Duodenal mucosa (tissue), 2 donors: ENCODE results near the gene GNG2.

ENCODE experiments used
- H3K27ac ChIP-seq: one replicate; pipeline ENCODE4 v1.7.0; 2013; ENCODE audit warnings: low read depth, low read length
- H3K27me3 ChIP-seq, 2 donors: one replicate each; pipeline ENCODE4 v1.7.0; 2013; ENCODE audit warnings: low read length in 2 of 2, control low read depth in 1 of 2; ENCODE audit not compliant: insufficient read depth in 2 of 2, control insufficient read depth in 1 of 2
- H3K36me3 ChIP-seq, 2 donors: one replicate each; pipeline ENCODE4 v1.7.0; 2013; ENCODE audit warnings: low read length in 2 of 2, control low read depth in 1 of 2; ENCODE audit not compliant: insufficient read depth in 2 of 2, control insufficient read depth in 1 of 2
- H3K4me1 ChIP-seq, 2 donors: one replicate each; pipeline ENCODE4 v1.7.0; 2013; ENCODE audit warnings: low read length in 2 of 2, control low read depth in 1 of 2; ENCODE audit not compliant: insufficient read depth in 2 of 2, control insufficient read depth in 1 of 2
- H3K4me3 ChIP-seq, 2 donors: one replicate each; pipeline ENCODE4 v1.7.0; 2013; ENCODE audit warnings: low read length in 2 of 2, low read depth in 1 of 2
- H3K9ac ChIP-seq, 2 donors: one replicate each; pipeline ENCODE4 v1.7.0; 2013; ENCODE audit warnings: low read length in 2 of 2, low read depth in 1 of 2
- H3K9me3 ChIP-seq, 2 donors: one replicate each; pipeline ENCODE4 v1.7.0; 2013; ENCODE audit warnings: low read length in 2 of 2, control low read depth in 1 of 2; ENCODE audit not compliant: control insufficient read depth in 1 of 2

The GNG2 gene

DNA sequence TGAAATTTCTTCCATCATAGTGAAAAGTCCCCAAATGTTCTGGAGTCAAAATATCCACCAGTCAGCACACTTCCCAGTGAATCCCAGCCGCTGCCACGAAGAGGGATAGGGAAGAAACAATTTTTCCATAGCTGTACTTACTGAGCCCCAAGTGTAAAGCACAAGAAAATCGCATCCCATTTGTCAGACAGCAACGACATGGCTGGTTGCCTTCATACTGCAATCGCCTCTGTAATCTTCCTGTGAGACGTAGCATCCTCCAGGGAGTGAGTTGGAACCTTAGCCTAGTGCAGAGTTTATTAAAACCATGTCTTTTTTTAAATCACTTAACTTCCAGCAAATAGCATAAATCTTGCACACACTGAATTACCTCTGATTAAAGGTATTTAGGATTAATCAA, 56.8 kb downstream of the GNG2 start:
- Histone ChIP-seq H3K27ac (no peak overlapping the region), H3K9ac (no peak overlapping the region), H3K4me1 (no peaks in the 10 kb centered on the region), H3K9me3 (no peaks in the 10 kb centered on the region), H3K4me3 (no peak overlapping the region), H3K36me3 (no peaks in the 10 kb centered on the region), H3K27me3 (no peaks in the 10 kb centered on the region)

DNA sequence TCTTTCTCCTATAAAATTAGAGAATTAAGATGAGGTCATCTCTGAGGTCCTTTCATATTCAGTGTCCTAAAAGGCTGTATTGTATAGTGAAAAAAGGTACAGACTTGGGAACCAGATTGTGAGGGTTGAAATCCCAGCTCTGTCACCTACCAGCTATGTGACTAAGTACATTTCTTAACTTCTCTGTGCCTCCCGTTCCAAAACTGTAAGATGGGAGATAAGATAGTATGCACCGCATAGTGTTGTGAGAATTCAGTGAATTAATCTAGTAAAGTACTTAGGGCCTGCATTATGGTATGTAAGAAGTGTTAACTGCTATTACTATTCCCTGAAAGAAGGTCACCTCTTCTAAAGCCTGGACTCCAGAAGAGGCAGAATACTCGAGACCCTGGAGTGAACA, 60.6 kb downstream of the GNG2 start:
- Histone ChIP-seq H3K36me3 (no peaks in the 10 kb centered on the region), H3K9ac (no peak overlapping the region), H3K27me3 (no peaks in the 10 kb centered on the region), H3K9me3 (no peaks in the 10 kb centered on the region), H3K4me1 (no peaks in the 10 kb centered on the region), H3K4me3 (no peak overlapping the region), H3K27ac (no peak overlapping the region)

DNA sequence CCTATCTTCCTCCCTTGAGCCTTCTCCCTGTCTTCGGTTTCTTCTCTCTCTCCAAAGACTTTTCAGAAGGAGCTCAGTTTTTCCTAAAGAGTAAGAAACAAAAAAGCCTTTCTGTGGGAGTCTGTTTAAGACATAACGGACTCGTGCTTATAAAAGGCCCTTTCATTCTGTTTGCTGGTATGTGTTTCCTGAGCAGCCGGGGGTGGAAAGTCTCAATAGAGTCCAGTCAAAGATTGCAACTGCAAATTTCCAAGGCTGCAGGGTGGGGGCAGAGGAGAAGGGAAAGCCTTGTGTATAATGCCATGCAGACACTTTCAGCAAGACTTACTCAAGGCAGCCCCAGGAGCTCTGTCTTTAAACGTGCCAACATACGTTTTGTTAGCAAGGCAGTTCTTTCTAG, 62.2 kb downstream of the GNG2 start:
- Histone ChIP-seq H3K9me3 (no peaks in the 10 kb centered on the region), H3K9ac (no peak overlapping the region), H3K36me3 (no peaks in the 10 kb centered on the region), H3K27me3 (no peaks in the 10 kb centered on the region), H3K4me1 (no peaks in the 10 kb centered on the region), H3K4me3 (no peak overlapping the region), H3K27ac (no peak overlapping the region)

DNA sequence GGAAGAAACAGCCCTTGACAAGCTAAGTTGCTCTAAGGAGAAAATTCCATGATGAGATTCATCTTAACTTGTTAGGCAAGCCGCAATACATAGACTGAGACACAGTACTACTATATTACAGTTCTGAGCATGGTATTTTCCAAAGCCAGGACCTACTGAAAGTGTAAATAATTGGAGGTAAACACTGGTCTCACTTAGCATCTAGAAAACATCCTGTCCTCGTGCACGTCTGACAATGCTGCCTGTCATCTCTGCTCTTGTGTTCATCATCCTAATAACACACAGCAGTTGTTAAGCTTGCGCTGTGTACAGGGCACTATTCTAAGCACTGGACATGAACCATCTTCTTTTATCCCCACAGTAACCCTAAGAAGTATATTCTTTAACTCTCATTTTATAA, 64.2 kb downstream of the GNG2 start:
- Histone ChIP-seq H3K4me3 (no peak overlapping the region), H3K4me1 (no peaks in the 10 kb centered on the region), H3K27ac (no peak overlapping the region), H3K9me3 (no peaks in the 10 kb centered on the region), H3K27me3 (no peaks in the 10 kb centered on the region), H3K36me3 (no peaks in the 10 kb centered on the region), H3K9ac (no peak overlapping the region)

DNA sequence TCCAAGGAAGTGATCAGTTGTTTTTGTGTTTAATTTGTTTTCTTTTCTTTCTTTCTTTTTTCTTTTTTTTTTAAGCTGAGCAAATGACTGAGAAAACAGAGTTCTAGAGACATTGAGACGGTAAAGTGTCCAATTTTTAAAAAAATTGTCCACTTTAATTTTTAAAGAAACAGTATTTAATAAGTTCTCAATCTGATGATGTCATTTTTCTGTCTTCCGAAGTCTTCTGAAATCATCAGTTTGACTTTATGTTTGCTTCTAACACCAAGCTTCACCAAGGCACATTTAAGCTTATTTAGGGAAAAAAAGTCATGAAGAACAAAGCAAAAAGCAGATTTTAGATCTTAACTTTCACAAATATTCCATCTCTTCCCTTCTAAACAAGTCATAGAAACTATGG, 65.6 kb downstream of the GNG2 start:
- H3K4me3 ChIP-seq, result no peak overlapping the region
- H3K9me3 ChIP-seq, result no peaks in the 10 kb centered on the region
- H3K27me3 ChIP-seq, result no peaks in the 10 kb centered on the region

DNA sequence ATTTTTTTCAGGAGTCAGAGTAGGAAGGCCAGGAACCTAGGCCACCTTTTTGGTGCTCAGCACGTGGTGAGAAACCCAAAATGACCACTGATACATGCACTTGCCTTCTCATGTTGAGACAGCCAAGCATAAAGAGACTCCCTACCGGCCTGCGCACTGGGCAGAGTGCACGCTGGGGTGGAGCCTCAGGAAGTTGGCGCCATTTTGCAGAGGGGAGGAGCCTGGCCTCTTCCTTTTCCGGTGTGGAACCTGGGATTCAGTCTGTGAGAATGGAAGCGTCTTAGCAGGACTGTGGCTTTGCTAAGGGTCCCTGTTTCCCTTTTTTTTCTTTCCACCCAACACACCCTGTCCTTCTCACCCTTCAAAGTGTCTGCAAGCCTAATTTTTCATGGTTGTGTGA, 66.0 kb downstream of the GNG2 start:
- H3K9me3 ChIP-seq, result no peaks in the 10 kb centered on the region
- no peaks in the 10 kb centered on the region for H3K36me3 ChIP-seq
- no peaks in the 10 kb centered on the region for H3K27me3 ChIP-seq
- H3K27ac ChIP-seq, result no peak overlapping the region
- H3K4me1 ChIP-seq, result no peaks in the 10 kb centered on the region
- H3K4me3 ChIP-seq, result no peak overlapping the region
- H3K9ac ChIP-seq, result no peak overlapping the region

More for the DNA sequence above, 65.6 kb downstream of the GNG2 start:
- no peaks in the 10 kb centered on the region for H3K36me3 ChIP-seq
- H3K27ac ChIP-seq, result no peak overlapping the region
- H3K9ac ChIP-seq, result no peak overlapping the region
- no peaks in the 10 kb centered on the region for H3K4me1 ChIP-seq

DNA sequence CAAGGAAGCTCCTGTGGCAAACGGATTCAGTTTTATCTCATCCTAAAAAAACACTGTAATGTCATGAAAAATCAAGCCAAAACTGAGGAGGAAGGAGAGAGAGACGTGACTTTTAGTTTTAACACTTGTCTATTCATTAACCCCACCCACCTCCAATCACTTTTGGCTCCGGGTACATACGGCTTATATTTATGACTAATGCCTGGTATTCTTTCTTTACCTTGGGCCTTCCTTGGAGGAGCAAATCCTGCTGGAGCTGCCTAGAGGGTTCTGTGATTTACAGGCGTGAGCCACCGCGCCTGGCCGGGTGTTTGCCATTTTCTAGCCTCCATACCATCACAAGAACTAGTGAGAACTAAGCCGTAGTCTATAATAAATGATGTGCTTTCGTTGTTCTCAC, 68.2 kb downstream of the GNG2 start:
- Histone ChIP-seq H3K9me3 (no peaks in the 10 kb centered on the region), H3K4me3 (no peak overlapping the region), H3K27ac (no peak overlapping the region), H3K27me3 (no peaks in the 10 kb centered on the region), H3K4me1 (no peaks in the 10 kb centered on the region), H3K9ac (no peak overlapping the region), H3K36me3 (no peaks in the 10 kb centered on the region)

DNA sequence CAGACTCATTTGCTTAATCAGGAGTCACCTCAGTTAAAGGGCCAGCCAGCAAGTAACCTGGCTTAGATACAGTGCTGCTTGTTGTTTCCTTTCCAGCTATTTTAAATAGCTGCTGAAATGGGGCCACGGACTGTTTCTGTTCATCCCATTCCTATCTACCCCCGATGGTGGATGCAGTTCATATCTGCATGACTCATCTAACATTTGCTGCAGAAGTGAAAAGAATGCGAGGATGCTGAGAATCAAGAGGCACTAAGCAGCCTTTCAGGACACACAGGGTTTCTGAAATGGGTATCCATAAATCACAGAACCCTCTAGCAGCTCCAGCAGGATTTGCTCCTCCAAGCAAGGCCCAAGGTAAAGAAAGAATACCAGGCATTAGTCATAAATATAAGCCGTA, 68.8 kb downstream of the GNG2 start:
- Histone ChIP-seq H3K27ac (no peak overlapping the region), H3K4me1 (no peaks in the 10 kb centered on the region)

DNA sequence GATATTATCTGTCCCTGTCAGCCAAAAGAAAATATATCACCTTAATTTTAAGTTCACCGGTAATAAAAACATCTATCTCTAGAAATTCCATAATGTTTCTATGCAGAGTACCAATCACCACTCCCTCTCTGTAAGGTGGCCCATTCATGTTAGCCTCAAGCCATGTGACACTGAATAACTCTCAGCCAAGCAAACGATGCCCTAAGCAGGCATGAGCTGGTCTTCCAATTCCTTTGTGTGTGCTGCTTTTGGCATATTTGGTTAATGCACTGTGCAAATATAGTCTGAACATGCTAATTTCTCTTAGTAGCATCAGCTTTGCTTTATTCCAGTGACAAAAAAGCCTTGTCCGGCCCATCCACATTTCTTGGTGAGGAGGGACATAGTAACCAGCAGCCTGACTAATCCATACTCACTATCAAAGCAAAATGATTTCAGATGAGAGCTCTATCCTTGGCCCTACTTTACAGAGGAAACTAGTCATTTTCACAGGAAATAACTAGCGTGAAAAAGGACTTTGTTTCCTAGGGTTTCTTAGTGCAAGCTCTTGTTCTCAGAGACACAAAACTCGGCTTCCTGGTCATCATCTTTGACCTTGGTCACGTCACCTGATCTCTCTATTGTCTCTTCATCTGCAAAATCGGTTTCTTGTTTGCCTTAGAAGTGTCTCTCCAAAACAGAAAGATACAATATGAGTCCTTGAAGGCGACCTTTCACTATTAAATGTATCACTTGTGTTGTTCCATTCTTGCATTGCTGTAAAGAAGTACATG, 69.7 kb downstream of the GNG2 start:
- no peaks in the 10 kb centered on the region for H3K27me3 ChIP-seq
- H3K9ac ChIP-seq, result no peak overlapping the region
- H3K36me3 ChIP-seq, result no peaks in the 10 kb centered on the region
- no peak overlapping the region for H3K4me3 ChIP-seq
- no peaks in the 10 kb centered on the region for H3K9me3 ChIP-seq
- H3K4me1 ChIP-seq, result no peaks in the 10 kb centered on the region
- no peak overlapping the region for H3K27ac ChIP-seq

More for the DNA sequence above, 68.8 kb downstream of the GNG2 start:
- Histone ChIP-seq H3K4me3 (no peak overlapping the region), H3K9ac (no peak overlapping the region), H3K27me3 (no peaks in the 10 kb centered on the region), H3K9me3 (no peaks in the 10 kb centered on the region), H3K36me3 (no peaks in the 10 kb centered on the region)

DNA sequence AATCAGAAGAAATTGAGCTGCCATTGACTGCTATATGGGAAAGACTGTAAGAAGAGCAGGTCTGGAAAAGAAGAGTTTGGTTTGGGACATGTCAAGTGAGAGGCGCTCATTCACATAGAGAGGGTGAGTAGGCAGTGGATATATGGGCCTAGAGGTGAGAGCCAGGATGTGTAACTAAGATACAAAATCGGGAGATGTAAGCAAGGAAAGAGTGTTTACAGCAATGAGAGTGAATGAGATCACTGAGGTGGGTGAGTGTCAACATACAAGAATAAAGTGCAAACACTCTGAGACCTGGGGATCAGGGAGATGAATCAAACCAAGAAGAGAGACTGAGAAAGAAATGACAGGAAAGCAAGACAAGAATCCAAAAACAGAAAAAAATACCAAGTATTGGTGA, 70.9 kb downstream of the GNG2 start:
- no peaks in the 10 kb centered on the region for H3K9me3 ChIP-seq
- no peaks in the 10 kb centered on the region for H3K4me1 ChIP-seq
- no peak overlapping the region for H3K4me3 ChIP-seq
- H3K9ac ChIP-seq, result no peak overlapping the region
- H3K27ac ChIP-seq, result no peak overlapping the region
- H3K36me3 ChIP-seq, result no peaks in the 10 kb centered on the region
- no peaks in the 10 kb centered on the region for H3K27me3 ChIP-seq

DNA sequence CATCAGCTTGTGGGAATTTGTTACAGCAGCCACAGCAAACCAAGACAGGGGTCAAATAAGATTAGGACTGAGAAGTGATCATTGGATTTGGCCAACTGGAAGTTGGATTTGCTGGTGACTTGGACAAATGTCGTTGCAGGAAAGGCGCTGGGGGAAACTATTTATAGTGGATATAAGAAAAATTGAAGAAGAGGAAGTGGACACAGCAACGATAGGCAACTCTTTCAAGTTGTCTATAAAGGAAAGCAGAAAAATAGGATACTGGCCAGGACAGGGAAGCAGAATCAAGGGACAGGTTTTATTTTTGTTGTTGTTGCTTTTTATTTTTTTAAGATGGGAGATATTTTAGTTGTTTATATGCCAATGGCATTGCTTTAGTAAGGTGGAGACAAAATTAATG, 72.8 kb downstream of the GNG2 start:
- Histone ChIP-seq H3K27me3 (no peaks in the 10 kb centered on the region), H3K4me1 (no peaks in the 10 kb centered on the region), H3K27ac (no peak overlapping the region), H3K9me3 (no peaks in the 10 kb centered on the region), H3K36me3 (no peaks in the 10 kb centered on the region), H3K9ac (no peak overlapping the region), H3K4me3 (no peak overlapping the region)
